Uterus (tissue), 2 donors: ENCODE results near the gene GALNTL6.

Experiments used
- CTCF ChIP-seq, 4 experiments: fragments of 200-600 bp in 2 of 4; fragments of 450-650 bp in 2 of 4; sonication (generic) in 2 of 4; IDR thresholded peaks; one replicate each; pipeline ENCODE4 v1.5.1; 2016 to 2019; ENCODE audit warnings: antibody characterized with exemption in 4 of 4, mild to moderate bottlenecking in 2 of 4, moderate library complexity in 1 of 4
- POLR2A ChIP-seq, 2 donors: fragments of 450-650 bp; IDR thresholded peaks; one replicate each; pipeline ENCODE4 v1.6.1; 2016; ENCODE audit warnings: antibody characterized with exemption in 2 of 2, mild to moderate bottlenecking in 1 of 2, moderate library complexity in 1 of 2

DNA sequence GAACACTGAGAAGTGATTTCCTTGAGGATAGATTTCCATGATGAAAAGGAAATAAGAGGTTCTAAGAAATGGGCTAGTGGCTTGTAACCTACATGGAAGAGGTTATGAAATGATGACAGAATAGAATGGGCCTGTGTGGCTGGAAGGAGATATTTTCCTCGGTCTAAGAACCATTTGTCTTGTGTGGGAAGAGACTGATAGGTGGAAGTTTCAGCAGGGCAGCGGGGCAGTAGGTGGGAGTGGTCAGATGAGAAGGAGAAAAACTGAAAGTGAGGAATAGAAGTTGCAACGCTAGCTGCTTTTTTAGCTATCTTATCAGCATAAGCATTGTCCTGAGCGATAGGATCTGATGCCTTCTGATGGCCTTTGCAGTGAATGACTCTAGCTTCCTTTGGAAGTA lies 1144.0 kb downstream of the GALNTL6 start:
- TF ChIP-seq POLR2A (IDR thresholded peaks at IDR 0.05) (no peak), CTCF (IDR thresholded peaks at IDR 0.05) (no peak)
